ENCODE results near the gene TBCE. TPM values are rescaled to one million over a fixed set of nuclear protein-coding genes. Genes with fewer than 3 reads are reported as not detected.

TBCE gene
- total and polyA plus RNA-seq, 9 of the 15 experiments (the other 6 are each of a cell fraction or from before 2014, with no cell fraction given), result 52.6 to 92.1 (median 82.1) TPM

DNA sequence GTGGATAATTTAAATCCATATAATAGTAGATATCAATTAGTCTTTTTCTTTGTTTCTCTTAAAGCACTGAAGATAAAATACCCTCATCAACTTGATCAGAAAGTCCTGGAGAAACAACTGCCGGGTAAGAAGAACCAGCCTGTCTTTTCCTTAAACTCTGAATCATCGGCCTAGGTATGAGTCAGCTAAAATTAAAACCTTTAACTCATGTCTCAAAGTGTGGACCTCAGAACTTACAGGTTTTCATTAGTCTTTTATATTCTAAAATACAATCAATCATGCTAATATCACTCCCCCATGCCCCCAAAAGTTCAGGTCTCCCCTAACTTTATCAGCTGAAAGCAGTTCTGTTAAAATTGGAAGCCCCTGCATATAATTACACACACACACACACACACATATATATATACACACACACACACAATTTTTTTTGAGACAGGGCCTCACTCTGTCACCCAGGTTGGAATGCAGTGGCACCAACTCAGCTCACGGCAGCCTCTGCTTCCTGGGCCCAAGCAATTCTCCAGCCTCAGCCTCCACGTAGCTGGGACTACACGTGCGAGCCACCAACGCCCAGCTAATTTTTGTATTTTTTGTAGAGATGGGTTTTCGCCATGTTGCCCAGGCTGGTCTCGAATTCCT lies 75.7 kb downstream of the TBCE start (continued):
- TF ChIP-seq, protein P1, sequence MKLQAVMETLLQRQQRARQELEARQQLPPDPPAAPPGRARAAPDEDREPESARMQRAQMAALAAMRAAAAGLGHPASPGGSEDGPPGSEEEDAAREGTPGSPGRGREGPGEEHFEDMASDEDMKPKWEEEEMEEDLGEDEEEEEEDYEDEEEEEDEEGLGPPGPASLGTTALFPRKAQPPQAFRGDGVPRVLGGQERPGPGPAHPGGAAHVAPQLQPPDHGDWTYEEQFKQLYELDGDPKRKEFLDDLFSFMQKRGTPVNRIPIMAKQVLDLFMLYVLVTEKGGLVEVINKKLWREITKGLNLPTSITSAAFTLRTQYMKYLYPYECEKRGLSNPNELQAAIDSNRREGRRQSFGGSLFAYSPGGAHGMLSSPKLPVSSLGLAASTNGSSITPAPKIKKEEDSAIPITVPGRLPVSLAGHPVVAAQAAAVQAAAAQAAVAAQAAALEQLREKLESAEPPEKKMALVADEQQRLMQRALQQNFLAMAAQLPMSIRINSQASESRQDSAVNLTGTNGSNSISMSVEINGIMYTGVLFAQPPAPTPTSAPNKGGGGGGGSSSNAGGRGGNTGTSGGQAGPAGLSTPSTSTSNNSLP (IDR thresholded peaks at IDR 0.05; ENCODE audit: borderline replicate concordance, low read depth, low read length), result no peak
- TF ChIP-seq, protein P2, sequence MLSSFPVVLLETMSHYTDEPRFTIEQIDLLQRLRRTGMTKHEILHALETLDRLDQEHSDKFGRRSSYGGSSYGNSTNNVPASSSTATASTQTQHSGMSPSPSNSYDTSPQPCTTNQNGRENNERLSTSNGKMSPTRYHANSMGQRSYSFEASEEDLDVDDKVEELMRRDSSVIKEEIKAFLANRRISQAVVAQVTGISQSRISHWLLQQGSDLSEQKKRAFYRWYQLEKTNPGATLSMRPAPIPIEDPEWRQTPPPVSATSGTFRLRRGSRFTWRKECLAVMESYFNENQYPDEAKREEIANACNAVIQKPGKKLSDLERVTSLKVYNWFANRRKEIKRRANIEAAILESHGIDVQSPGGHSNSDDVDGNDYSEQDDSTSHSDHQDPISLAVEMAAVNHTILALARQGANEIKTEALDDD (IDR thresholded peaks at IDR 0.05), result no peak
- TF ChIP-seq PYGO2 (tag; IDR thresholded peaks at IDR 0.05), result no peak
- TF ChIP-seq TAF9B (IDR thresholded peaks at IDR 0.05; ENCODE audit: partially characterized antibody), result no peak
- no peak for TF ChIP-seq ZNF57 (CRISPR knock-in tag; IDR thresholded peaks at IDR 0.05)
- no peak for TF ChIP-seq CEBPB (tag; IDR thresholded peaks at IDR 0.05)
- TF ChIP-seq, protein P3, sequence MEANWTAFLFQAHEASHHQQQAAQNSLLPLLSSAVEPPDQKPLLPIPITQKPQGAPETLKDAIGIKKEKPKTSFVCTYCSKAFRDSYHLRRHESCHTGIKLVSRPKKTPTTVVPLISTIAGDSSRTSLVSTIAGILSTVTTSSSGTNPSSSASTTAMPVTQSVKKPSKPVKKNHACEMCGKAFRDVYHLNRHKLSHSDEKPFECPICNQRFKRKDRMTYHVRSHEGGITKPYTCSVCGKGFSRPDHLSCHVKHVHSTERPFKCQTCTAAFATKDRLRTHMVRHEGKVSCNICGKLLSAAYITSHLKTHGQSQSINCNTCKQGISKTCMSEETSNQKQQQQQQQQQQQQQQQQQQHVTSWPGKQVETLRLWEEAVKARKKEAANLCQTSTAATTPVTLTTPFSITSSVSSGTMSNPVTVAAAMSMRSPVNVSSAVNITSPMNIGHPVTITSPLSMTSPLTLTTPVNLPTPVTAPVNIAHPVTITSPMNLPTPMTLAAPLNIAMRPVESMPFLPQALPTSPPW (CRISPR knock-in tag; IDR thresholded peaks at IDR 0.05), result no peak
